Measurements from ENCODE around the gene NEK7.

The NEK7 gene

GRCh38 chr1:198255784-198256183 is 99.0 kb downstream of the NEK7 start:
- no peak for DNase-seq (ENCODE audit: low spot score)

DNA sequence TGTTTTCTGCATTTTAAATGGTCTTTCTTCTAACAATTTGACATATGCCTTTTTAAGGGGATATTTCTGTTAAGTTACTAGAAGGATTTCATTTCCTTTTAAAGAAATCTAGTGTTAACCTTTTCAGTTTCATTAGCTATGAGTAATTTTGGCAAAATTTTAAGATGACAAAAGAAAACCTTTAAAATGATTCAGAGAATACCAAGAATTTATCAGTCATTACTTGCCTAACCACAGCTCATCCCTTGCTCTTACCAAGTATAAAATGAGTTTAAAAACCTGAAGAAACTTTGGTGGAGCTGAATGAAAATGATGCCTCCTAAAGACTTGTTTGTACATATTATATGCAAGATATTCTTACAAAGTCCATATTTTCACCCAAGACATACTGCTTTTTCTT is 101.7 kb downstream of the NEK7 start:
- no peak for DNase-seq (ENCODE audit: low spot score)

DNA sequence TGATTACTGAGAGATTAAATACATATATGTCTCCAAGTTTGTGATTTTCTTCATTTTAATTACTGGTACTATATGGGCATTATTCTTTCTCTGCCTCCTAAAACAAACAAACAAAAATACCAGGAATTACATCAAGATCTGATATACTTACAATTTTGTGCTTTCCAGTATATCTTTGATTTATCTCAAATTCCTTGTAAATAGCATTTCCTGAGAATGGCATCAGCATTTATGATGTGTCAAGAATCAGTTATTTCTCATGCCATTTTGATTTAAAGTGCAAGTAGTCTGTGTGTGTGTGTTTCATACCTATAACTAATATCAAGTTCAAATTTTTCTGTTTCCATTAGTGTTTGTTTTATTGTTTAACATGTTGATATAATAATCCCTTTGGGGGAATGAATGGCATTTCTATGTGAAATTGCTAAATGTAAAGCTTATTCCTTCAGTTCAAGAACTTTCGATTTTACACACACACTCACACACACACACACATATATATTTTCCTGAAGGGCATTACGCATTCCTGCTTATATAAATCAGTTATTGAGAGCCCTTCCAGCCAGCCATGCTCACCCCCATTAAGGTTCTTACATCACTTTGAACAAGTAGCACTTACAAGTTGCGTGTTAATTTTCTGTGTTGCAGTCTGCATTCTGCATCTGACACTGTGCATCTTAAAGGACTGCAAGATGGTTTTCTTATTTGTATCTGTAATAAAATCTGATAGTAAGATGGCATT is 102.7 kb downstream of the NEK7 start:
- no peak for DNase-seq (ENCODE audit: low spot score)

- DNase-seq (ENCODE audit: low spot score) = no peak
Observed at GRCh38 chr1:198261886-198262285, 105.1 kb downstream of the NEK7 start.

DNA sequence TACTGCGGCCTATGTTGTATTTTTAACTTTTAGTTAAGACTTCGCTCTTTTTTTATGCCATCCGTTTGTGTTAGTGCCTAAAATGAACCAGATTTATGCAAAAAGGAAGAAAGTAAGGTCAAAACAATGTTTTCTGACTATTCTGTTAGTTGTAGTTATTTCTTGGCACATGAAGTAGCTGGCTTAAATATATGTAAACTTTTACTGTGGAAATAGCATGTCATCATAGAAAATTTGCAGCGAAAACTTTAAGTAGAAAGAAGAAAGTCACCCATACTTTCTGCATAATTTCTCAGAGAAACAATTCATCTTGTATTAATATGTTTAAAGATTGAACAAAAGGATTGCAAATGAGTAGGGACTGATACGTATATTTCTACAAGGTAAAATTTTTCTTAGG is 106.4 kb downstream of the NEK7 start:
- DNase-seq (ENCODE audit: low spot score) = no peak

GRCh38 chr1:198264282-198264681 is 107.5 kb downstream of the NEK7 start:
- DNase-seq (ENCODE audit: low spot score) = no peak

- no peak for DNase-seq (ENCODE audit: low spot score)
Observed at GRCh38 chr1:198265073-198265661, 108.4 kb downstream of the NEK7 start.

DNA sequence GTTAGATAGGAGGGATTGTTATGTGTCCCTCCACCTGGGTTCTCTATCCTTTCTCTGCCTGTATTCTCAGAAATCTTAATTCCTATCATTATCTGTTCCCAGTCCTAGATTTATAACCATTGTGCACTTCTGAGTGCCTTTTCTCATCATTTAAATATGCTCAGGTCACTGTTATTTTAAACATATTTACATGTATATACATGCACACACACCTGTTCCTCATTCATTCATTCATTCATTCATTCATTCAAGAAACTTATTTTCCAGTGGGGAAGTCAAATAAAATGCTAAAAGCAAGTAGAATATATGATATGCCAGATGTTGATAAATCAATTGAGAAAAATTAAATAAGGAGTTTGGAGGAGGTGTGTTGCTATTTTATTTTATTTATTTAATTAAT is 110.3 kb downstream of the NEK7 start:
- no peak for DNase-seq (ENCODE audit: low spot score)

DNA sequence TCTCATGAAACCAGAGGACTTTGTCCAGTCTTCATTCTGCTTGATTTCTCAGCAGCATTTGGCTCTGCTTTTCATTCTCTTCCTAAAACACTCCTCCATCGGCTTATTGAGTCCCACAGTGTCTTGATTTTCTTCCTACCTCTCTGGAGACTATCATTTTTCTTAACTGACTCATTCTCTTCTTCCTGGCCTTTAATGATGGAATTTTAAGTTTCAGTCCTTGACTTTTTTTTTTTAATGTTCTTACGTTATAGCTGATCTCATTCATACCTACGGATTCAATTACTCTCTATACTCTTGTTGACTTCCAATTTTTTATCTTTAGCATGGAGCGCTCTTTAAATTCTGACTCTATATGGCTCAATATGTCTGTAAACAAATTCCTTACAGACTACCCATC is 111.1 kb downstream of the NEK7 start:
- no peak for DNase-seq (ENCODE audit: low spot score)

GRCh38 chr1:198268784-198269645 is 112.2 kb downstream of the NEK7 start:
- DNase-seq (ENCODE audit: low spot score) = peak; percentile 64

DNA sequence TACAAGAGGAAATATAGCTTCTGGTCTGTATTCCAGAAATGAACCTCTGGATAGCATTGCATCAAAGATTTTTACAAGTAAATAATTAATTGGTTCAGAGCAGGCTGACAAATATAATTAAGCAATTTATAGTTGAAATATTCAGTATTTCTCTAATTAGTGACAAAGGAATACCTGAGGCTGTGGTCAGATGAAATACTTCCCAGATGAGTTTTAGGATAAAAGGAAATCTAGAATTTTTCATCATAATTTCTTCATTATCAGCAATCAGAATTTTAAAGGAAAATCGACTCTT is 112.8 kb downstream of the NEK7 start:
- DNase-seq (ENCODE audit: low spot score) = no peak

DNA sequence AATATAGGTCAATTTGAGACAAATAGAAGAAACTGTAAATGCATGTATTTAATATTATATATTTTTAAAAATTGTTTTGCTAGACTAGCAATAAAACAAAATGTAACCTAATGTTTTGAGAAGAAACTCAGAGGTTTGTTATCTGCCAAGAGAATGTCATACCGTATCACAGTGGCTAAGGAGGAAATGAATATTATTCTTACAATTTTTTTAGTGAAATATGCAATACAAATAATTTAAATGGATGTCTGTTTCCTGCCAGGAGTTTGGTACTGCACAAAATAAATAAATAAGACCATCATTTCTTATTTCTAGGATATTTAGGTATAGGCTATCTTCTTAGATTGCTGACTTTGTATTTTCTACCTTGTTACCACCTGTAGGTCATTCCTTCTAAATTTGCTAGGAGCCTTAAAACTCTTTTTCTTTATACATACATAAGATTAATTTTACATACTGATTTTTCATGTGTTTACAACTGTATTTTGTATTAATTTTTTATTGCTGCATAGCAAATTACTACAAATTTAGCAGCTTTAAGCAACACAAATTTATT is 113.6 kb downstream of the NEK7 start:
- DNase-seq (ENCODE audit: low spot score) = no peak

DNA sequence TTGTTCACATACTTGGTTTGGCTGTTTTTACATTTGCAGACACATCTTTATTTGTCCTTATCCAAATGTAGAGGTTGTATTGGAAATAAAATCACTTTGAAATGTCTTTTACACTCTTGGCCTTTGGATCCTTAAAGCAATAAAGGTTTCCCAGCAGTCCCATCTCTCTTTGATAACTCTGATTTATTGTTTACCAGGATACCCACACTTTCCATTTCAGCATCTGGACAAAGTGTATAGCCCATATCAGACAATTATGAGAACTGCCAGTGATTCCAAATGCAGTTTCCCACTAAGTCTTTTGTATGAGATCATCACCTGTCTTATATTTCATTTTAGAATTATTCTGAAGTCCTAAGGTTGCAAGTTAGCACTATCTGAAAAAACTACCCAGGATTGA is 114.7 kb downstream of the NEK7 start:
- no peak for DNase-seq (ENCODE audit: low spot score)

- no peak for DNase-seq (ENCODE audit: low spot score)
Observed at GRCh38 chr1:198272492-198272891, 115.7 kb downstream of the NEK7 start.

GRCh38 chr1:198273748-198274295 is 117.0 kb downstream of the NEK7 start:
- DNase-seq (ENCODE audit: low spot score) = no peak

DNA sequence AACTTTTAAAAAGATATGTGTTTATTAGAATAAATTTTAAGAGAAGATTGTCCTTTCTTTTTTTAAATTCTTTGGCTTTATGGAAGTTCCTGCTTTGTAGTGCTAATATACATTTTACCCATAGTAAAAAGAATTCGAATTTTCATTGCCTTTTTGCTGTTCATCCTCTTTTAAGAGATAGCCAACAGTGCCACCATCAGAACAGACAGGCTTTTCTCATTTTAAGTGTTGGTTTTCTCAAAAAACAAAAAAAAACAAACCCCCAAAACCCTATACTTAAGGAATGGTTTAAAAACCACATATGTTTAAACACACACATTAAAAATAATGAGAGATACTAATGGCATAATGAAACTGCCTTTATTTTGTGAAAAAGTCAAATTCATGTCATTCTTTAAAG is 118.8 kb downstream of the NEK7 start:
- no peak for DNase-seq (ENCODE audit: low spot score)

- no peak for DNase-seq (ENCODE audit: low spot score)
Observed at GRCh38 chr1:198276241-198276640, 119.4 kb downstream of the NEK7 start.

DNA sequence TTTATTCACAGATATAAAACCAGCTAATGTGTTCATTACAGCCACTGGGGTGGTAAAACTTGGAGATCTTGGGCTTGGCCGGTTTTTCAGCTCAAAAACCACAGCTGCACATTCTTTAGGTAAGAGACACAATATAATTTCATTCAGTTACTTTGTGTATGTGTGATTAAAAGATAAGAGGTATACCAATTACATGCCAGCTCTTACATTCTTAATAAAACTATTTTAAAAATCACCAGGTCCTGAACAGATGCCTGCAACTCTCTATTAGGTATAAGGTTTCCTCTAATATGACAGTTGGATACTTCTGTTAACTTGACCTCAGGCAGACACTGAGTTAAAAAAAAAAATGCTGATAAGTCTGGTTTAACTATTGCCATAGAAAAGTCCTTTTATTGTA is 122.1 kb downstream of the NEK7 start:
- no peak for DNase-seq (ENCODE audit: low spot score)

DNA sequence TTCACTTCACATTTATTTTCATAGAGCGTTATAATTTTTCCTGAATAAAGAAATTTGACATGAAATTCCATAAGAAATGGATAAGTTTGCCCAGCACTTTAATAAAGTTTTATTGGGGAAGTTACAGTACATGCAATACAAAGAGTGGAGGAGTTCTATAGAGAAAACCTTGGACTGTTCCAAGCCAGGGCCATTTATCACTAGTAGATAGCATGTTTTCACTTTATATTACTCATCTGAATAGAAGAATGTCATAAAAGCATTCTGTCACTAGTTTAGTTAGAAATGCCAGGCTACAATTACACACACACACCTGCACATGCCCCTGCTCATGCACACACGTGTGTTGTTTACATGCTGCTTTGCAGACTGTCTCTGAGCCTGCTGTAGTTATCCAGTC is 123.3 kb downstream of the NEK7 start:
- DNase-seq (ENCODE audit: low spot score) = no peak

DNA sequence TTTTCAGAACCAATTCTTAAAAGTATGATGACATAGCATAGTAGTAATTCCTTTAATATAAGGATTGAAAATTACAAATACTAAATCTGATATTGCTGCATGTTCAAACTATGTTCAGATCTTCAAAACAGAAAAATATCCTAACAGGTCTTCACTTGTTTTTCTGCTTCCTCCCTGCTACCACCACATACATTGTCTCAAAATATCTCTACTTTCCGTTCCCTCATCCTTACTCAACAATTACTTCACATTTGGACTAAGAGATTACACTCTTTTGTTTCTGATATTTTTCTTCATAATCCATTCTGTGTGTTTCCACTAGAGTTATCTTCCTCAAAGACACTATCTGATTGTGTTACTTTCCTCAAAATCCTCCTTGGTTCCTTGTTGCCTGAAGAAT is 125.1 kb downstream of the NEK7 start:
- DNase-seq (ENCODE audit: low spot score) = no peak

- DNase-seq (ENCODE audit: low spot score) = no peak
Observed at GRCh38 chr1:198283222-198283621, 126.4 kb downstream of the NEK7 start.

DNA sequence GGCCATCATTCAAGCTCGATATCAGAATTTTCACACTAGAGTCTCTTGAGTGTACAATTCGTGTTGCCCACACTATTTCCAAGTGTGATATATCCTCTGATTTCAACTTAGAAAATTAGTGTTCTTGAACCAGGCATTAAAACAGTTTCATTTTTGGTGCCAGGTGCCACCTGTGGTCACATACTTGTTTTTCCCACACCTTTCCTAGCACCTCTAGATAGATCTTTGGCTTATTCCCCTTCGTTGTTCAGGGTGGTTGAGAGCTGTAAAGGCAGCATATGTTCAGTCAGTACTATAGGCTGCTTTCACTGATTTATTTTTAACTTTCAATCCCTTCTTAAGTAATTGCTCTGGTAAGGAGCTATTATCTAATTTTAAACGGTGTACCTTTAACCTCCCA is 131.1 kb downstream of the NEK7 start:
- DNase-seq (ENCODE audit: low spot score) = no peak
